Activated CD4-positive, alpha-beta T cell treated with anti-CD3 and anti-CD28 coated beads, Interleukin-2, Interleukin-6, amounts not matched to agents 100 ng/mL and 50 ng/mL, durations not matched to agents 16 hours and 8 hours (primary cell): ENCODE results near the gene TMUB1.

Experiments used
- DNase-seq: peaks from one replicate; pipeline ENCODE4 v3.0.0-alpha.2; 2020

The TMUB1 gene

DNA sequence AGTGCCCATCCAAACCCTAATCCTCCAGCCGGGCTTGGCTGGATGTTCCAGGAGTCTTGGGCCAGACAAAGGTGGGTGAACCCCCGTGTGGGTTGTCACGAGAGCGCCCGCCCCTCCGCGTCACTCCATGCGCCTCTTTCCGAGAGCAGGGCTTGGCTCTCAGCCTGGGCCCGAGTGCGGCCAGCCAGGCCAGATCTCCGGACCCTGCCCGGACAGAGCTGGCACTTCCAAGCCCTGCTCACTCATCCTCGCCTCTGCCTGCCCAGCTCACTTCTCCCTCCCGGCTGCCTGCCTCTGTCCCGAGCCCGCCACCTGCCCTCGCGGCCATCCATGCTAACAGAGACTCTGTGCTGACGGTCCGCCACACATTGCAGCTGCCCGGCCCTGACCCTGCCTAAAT is 37.6 kb upstream of the TMUB1 start:
- DNase-seq, result no peak

DNA sequence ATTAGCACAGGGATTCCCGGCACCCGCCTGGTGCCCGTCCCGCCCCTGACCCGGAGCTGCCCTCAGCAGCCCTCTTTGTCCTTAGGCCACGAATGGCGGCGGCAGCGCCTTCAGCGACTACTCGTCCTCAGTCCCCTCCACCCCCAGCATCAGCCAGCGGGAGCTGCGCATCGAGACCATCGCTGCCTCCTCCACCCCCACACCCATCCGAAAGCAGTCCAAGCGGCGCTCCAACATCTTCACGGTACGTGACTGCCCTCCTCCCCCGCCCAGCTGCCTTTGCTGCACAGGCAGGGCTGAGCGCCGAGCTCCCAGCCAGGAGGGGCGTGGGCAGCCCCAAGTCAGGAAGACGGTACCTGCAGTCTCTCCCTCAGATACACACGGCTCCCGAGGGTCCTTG is 36.6 kb upstream of the TMUB1 start:
- no peak for DNase-seq

DNA sequence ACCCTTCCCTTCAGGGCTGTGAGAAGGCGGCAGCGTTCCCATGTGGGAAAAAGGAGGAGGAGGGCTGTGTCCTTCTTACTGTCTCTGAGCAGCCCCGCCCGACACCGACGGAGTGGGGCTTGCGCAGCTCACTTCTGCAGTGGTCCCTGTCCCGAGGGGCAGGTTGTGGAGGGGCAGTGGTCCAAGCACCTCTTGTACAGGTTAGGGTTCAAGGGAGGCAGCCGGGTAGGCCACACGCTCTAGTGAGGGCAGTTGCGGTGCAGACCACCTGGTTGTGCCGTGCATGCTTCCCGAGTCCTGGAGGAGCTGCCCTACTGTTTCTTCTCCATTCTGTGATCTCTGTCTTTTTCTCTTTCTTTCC is 35.7 kb upstream of the TMUB1 start:
- DNase-seq, result no peak

GRCh38 chr7:151118108-151119054 is 35.1 kb upstream of the TMUB1 start:
- no peak for DNase-seq

GRCh38 chr7:151117565-151117964 is 34.3 kb upstream of the TMUB1 start:
- peak; percentile 27 for DNase-seq

DNA sequence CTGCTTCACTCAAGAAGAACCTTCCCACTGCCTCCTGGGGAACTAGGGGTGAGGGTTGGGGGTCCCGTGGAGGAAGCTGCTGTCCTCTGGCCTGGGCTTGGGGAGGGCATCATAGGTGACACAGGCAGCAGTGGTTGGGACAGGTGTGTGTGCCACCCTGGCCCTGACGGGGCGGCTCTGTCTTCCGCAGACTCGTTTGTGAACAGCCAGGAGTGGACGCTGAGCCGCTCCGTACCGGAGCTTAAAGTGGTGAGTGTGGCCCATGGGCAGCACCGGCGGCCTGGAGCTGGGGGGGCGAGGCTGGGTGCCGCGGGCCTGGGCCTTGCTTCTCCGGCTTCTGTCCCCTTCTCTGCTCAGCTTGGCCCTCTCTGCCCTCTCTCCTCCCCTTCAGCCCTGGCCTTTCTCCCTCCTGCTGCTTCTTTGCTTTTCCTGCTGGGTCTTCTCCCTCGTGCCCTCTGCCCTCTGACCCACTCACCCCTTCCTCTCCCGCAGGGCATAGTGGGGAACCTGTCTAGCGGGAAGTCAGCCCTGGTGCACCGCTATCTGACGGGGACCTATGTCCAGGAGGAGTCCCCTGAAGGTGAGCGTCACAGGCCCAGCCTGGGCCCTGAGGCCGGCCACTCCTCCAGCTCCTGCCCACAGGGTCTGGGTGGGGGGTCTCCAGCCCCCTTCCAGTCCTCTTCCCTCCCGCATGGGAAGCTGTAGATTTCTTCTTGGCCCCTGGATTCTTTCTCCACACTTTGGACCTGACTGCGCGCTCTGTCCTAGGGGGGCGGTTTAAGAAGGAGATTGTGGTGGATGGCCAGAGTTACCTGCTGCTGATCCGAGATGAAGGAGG is 33.5 kb upstream of the TMUB1 start:
- DNase-seq, result no peak

GRCh38 chr7:151115836-151116418 is 32.6 kb upstream of the TMUB1 start:
- no peak for DNase-seq

GRCh38 chr7:151115121-151115835 is 32.0 kb upstream of the TMUB1 start:
- DNase-seq, result peak; percentile 29

DNA sequence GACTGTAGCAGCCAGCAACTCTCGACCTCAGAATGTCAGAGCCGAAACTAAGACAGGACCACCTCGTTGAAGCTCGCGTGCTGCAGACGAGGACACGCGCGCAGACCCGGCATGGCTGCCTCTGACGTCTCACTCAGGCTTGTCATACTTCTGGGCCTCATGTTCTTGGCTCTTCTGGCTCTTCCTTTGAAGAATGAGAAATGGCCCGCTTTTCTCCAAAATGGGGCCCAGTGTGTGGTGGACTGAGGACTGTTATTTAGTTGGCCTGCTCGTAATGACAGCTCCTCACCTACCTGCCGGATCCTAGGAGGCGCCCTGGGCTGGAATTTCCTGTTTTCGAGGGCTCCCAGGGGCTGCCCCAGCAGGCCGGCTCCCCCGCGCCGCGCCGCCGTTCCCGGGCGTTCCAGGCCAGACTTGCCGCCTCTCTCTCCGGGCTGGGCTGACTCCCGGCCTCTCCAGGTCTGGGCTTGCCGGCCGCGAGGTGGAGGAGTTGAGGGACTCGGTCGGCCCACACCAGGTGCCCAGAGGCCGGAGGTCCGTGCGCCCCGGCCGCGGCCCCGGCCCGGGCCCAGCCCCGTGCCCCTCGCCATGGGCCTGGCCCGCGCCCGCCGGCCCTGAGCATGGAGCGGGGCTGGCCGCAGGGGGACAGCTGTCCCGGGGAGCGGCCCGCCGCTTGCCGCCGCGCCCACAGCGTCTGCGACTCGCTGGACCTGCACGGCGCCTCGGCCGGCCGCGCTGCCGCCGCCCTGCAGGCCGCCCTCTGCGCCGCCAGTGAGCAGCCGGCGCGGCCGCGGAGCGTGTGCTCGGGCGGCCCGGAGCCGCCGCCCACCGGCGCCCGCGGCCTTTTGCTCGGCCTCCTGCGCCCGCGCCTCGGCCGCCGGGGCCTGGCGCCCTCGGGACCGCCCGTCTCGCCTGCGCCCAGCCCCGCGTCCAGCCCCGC is 31.1 kb upstream of the TMUB1 start:
- no peak for DNase-seq

DNA sequence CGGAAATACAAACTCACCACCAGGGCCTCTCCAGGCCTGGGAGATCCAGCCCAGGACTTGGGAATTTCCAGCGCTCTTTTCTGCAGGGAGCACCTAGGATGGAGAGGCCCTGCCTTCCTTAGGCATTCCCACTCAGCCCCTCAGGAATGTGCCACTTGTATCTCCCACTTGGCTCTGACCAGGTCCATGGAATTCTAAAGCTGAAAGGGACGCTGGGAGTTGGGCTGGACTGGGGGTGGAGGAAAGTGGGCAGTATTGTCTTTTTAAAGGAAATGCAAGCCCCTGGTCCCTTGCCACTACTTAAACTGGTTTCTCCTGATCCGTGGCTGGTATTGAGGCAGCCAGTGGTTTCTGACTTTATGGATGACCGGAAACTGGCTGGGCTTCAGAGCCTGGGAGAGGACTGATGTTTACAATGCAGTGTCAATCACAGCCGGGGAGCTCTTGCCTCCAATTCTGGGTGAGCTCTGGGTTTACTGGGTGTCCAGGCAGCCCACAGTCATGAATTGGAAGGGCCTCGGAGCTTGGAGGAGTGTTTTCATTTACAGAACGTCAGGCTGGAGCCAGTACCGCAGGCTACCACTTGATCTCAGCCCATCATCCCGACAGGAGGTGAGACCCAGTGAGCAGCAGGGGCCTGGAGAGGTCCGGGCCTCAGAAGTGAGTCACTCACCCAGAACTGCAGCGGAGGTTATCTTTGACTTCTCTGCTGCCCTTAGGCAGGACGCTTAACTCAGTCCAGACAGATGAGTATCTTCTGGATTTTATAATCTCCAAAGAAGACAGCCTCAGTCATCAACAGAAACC is 30.3 kb upstream of the TMUB1 start:
- DNase-seq, result no peak

DNA sequence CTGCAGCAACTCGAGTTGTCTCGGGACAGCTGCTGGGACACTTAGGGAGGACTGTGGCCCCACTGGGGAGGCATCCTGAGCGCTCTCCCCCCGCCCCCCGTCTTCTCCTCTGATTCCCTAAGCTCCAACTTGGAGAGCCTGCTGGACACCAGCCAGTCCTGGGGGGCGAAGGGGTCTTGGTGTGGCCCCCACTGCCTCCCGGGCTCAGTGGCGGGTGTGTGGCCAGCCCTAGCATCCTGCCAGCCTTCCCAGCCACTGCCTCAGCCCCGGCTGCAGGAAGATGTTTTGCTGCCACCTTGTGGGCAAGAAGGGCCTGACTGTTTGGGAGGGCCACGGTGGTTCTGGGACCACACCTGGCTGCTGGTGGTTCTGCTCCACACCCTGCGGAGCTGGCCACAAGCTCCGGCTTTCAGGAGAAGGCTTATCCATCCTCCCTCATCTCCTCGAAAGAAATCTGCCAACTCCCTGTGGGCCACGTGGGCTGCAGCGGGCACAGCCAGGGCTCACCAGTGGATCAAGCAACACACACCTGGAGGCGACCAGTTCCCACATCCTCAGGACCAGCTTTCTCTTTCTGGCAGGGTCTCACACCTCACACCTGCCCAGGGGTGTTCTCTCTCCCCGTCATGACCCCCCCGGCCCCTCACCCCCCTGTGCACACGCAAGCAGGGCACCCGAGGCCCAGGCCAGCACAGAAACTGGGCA is 27.8 kb upstream of the TMUB1 start:
- DNase-seq, result peak; percentile 80

GRCh38 chr7:151110236-151110940 is 27.1 kb upstream of the TMUB1 start:
- no peak for DNase-seq

- DNase-seq, result no peak
Observed at GRCh38 chr7:151109094-151110048, 26.1 kb upstream of the TMUB1 start.

GRCh38 chr7:151107882-151108281 is 24.6 kb upstream of the TMUB1 start:
- DNase-seq, result no peak

DNA sequence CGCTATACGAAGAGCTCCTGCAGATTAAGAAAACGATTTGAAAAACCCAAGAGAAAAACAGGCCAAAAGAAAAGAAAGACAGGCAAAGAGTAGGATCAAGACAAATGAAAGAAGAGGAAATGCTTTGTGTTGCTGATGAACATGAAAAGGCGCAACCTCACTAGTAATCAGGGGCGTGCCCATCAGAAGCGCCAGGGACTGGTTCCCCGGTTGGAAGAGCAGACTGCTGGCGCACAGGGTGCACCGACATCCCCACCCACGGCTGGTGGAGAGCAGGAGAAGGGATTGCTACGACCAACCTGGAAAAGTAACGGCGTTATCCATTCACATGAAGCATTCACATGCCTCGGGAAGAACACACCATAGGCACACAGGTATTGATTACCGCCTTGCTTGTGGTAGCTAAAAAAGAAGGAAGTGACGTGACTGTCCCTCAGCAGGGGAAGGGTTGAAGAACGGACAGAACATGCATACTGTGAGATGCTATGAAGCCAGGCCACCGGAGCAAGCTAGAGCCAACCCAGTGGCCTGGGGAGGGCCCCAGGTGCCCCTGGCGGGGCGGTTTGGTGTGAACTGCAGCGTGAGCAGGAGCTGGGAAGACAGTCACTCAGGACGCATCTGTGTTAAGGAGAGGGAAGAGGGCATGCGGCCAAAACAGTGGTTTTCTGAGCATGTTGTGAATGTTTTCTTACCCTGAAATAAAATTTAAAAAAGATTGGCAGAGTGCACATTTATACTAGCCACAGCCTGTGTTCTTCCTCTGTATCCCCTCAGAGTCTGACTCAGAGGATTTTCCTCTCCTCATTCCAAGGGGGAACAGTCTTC is 21.3 kb upstream of the TMUB1 start:
- DNase-seq, result no peak

DNA sequence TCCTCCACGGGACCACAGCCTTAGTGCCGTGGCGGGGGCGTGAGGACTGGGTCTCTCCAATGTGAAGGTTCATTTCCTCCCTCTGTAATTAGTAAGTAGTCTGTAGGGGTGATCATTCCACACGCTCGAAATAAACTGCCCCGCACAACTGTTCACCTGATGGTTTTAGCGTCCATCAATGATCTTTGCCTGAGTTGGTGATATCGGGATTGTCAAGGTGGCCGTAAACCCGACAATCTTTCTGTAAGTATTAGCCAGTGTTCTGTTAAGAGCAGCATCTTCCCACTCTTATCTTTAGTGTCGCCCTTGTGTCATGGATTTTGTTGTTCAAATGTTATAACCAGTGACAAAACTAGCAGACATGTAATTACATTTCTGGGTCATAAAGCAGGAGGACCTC is 20.7 kb upstream of the TMUB1 start:
- DNase-seq, result no peak

DNA sequence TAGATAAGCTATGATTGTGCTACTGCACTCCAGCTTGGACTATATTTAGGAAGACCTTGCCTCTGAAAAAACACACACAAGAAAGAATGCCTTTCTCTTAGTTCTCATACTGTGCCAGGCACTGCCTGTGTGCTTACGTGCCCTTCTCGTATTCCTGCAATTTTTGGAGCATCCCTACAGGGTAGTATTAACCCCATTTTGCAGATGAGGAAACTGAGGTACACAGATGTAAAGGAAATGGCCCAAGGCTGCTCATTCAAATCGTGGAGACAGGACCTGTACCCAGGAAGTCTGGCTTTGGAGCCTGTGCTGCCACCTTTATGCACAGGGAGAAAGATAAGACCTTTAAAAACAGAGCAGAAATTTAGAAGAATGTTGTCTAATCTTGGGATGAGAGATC is 19.7 kb upstream of the TMUB1 start:
- DNase-seq, result no peak
